ENCODE results near the gene TCF4.

The TCF4 gene

DNA sequence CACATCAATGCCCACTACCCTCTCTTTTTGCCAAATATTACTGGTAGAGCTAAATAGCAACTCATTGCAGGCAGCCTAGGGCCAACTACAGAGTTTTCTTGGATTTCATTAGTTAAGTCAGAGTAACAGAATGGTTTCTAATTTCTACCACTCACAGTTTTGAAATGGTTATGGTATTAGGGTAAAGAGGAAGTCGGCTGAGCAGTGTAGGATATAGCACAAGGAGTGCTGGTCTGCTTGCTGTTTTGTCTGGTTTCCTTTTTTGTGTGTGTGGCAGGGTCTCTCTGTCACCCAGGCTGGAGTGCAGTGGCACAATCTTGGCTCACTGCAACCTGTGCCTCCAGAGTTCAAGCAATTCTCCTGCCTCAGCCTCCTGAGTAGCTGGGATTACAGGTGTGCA lies 339.5 kb downstream of the TCF4 start:
- no peak for DNase-seq

DNA sequence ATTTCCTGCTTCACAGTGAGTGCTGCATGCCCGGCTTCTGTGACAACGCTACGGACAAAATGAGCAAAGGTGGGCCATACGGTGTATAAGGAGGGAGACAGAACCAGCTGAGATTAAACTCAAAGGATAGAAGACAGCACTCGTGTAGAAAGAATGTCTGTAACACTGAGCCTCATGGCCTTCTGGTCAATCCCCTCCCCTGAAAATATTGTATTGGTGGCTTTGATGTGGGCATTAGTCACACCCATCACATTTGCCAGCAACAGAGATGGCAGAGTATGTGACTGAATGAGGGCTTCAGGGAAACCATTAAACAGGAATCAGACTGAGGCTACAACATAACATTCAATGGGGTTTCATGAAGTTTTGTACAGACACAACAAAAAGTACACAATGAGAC lies 341.0 kb downstream of the TCF4 start:
- peak; percentile 44 for DNase-seq

DNA sequence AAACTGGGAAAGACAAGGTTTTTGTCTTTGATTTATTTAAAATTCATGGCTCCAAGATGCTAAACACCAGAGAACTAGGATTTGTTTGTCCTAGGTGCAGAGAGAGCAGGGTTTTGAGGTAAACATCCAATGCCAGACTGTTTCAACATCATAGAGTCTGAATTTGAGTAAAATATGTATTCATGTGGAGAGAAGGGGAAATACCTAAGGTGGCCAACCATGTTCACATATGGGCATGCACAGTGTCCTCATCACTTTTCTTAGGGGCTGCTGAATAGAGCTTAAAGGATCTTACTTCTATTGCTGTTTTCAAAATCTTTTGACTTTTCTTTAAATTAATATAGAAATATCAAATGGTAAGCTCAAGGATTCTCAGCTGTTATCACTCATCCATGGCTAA lies 341.7 kb downstream of the TCF4 start:
- DNase-seq: no peak

DNA sequence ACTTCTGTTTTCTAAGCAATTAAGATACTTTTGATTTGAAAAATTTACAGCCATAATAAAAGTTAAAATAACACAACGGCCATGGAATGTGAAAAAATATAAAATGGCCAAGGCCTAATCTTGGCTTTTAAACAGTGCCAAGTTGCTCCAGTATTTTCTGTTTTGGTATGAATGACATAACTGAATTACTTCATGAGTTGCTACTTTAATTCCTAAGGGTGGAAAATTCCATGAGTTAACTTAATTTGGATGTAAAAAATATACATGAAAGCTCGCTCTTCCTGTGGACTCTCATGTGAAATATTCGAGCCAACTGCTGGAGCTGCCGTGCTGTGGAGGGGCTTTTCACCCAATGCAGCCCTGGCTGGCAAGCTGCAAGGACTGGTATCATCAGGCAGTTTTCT lies 342.8 kb downstream of the TCF4 start:
- peak; percentile 70 for DNase-seq

DNA sequence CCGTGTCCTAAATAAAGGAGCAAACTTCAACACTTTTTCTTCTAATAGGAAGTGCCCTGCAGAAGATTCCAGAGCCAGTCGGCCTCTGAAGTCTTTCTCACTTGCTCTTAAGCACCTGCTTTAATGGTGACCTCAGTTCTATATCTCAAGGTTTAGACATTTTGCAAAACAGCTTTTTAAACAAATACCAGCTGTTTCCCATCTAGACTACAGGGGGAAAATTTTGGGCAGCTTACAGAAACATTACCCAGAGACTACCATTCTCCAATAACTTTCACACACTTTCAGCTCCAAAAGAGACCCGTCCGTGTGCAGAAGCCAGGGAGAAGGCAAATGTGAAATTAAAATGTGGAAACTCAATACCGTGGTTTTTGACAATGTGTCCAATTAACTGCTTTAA lies 343.4 kb downstream of the TCF4 start:
- no peak for DNase-seq

DNA sequence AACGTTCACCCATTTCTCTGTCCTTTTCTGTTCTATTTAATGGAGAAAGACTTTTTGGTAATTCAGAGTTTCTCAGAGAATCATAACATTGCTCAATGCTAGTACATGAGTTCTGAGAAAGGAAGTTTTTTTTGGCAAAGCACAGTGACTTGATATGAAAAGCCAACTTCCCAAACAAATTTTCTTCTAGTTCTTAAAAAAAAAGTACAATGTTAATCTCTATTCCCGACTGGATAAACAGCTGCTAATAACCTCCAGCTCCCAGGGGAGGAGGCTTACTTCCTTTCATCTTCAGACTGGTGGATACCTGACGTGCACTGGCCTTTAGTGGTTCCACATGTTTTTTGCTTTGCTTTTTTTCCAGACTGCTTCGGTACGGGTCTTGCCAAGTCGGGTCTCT lies 344.1 kb downstream of the TCF4 start:
- peak; percentile 70 for DNase-seq

DNA sequence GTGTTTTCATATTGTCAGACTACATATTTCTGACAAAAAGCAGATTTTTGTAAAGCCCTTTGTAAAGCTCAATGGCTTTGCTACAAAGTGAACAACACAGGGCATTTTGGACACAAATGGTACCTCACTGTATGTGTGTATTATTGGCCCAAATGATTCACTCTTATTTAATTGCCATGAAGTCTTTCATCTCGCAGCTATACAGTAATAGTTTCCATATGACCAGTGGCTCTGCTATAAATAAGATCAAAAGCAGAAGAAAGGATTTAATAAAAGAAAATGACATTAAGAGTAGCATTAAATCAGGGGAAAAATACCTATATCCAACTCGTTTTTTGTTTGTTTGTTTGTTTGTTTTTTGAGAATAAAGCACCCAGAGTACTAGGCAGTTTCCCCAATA lies 344.7 kb downstream of the TCF4 start:
- peak; percentile 45 for DNase-seq

DNA sequence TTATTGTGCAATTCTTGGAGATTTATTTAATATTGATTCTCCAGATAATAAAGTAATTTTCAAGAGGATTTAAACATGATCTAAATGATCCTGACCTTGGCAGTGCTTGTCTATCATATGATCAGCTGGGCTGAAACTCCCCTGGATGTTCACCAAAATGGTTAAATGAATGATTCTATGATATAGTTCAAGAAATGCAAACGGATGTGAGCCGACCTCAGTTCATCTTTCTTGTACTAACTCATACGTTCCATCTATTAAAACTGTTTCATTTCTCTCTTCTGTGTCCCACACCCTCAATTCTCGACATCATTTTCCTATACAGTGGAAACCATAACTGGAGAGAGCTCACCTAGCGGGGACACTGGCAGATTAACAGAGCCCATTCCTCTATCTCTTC lies 347.0 kb downstream of the TCF4 start:
- no peak for DNase-seq

DNA sequence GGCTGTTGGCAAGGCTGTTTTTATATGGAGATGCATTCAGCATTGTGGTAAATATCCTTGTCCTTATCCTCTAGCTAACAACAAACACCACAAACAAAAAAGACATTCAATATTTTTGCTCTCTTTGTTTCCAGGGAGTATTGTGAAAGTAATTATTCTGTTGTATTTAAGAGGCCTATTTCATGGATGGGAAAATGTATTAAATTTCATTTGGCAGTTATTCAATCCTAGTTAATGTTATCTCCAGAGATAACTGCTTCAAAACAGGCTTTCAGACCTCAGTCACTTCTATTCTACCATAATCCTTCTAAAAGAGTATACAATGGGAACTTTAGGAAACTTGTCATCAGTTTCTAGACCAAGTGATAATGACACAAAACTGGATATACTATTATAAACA lies 348.3 kb downstream of the TCF4 start:
- DNase-seq: no peak

DNA sequence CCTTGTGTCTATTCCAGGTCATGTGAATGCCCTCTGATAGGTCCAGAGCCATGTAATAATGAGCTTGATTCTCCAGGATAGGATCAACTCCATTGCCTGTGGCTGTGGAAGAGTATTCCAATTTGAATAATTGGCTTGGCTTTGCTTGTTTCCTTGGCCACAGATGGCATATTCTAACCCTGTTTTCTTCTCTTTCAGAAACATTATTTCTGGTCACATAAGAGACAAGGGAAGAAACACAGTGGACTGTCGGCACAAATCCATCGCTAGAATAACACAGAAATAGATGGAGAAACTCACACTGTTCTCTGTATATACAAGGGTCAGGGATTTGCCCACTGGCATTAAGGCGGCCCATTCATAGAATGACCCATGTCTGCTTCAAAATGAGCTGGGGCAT lies 350.3 kb downstream of the TCF4 start:
- no peak for DNase-seq

DNA sequence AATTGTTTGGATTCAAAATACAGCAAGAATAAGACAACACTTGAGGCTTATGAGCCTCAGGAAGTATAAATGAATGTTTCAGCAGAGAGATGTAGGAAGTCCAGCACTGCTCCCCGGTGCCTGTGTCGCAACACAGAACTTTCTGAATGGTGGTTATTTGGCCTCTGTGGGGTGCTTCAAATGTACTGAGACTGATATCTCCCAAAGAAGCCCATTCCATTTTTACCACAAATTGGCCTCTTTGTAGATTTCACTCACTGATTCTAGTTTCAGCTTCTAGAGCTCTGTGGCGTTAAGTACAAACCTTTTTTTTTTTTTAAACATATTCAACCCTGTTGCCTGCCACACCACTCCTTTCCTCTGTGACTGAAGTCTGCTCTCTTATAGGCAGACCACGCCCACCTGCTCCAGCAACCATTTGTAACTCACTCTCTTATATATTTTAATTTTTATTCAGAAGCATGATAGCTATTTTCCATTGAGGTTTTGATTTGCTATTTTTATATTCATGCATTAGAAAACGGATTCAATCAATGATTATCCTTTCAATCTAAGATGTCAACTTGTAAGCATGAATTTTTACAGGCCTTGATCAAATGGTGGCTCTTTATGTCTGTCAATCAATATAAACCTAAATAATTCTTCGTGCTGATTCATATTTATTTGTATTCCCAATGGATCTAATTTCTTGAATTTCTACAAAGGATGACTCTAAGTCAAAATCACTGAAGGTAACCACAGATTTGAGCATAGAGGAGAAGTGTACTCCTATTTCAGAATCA lies 351.7 kb downstream of the TCF4 start:
- DNase-seq: peak; percentile 74

DNA sequence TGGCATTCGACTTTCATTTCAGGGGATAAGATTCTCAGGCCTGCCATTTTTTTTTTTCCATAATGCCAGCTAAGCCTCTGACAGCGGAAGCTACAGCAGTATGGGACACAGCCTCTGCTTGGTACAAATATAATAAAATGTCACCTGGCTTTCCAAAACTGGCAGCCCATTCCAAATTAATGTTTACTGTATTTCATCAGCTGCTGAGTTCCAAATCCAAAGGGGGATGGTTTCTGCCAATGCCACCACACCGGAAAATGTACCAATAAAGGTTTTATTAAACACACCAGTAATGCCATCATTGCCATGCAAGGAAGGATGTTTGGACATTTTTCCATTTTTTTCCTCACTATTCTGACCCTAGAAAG lies 352.9 kb downstream of the TCF4 start:
- no peak for DNase-seq

DNA sequence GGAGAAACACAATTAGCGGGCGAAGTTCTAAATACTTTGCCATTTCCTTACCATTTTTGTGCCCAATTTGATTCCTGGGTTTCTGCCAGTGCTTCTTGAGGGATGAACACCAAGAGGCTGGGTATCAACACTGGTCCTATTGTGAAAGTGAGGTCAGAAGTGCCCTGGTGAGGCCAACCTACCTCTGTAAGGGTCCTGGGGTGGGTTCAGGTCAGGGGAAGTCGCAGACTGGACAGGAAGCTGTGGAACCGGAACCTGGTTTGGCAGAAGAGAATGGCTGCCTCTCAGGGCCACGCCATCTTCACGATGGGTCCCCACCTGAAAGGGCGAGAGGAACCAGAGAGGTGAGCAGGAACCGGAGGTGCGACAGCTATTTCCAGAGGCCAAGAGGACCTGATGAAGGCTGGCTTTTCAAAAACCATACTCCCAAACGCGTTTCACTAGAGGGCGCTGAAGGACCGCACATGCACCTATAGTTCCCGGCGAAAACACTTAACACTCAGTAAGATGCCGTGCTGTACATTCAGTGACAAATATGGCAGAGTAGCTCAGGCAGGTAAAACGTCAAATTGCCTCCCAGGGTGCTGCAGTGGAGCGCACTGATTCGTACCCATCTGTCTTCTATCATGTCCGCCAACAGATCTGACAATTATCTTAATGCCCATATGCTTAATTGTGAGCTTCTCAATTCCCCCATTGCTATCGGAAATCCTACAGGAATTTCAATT lies 353.5 kb downstream of the TCF4 start:
- DNase-seq: peak; percentile 80

DNA sequence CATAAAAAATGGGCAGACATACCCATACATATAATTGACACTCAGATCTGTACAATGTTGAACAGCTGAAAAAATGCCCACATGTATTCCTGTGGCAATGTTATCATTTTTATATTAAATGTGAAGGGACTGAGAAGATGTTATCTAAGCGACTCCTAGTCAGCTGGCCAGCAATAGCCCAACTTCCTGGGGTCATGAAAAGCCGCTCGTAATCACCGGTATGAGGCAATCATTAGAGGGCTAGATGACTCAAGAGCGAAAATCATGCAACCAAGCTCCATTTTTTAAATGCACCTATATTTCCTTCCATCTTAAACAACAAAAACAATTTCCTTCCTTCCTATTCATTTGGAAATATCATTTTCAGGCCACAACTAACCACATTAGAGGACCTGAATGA lies 354.1 kb downstream of the TCF4 start:
- DNase-seq: no peak

DNA sequence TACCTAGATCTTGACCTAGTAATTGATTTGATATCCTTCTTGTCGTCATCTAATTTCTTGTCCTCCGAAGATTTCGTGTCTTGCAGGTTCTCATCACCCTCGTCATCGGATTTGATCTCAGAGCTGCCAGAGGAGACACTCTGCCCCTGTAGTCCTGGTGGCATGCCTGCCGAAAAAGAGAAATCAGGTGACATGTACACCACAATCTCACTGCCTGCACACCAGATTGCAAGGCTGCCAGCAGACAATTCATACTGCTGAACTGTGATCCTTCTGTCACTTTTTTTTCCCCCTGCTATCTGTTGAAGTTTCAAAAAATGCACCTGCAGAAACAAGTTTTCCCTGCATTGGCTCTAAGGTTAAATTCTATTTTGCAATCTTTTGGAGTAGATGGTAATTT lies 355.5 kb downstream of the TCF4 start:
- no peak for DNase-seq

DNA sequence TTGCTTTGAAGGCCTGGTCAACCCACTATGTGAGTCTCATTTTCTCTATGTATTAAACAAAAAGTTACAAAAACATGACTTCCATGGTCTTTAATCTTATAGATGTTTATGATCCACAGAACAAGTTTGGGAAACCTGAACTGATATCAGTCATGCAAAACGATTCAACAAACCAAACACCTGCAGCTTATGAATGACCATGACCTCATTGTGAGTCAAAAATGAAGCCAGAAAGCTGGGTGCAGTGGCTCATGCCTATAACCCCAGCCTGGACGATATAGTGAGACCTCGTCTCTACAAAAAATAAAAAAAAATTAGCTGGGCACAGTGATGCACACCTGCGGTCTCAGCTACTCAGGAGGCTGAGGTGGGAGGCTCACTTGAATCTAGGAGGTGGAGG lies 358.3 kb downstream of the TCF4 start:
- no peak for DNase-seq

DNA sequence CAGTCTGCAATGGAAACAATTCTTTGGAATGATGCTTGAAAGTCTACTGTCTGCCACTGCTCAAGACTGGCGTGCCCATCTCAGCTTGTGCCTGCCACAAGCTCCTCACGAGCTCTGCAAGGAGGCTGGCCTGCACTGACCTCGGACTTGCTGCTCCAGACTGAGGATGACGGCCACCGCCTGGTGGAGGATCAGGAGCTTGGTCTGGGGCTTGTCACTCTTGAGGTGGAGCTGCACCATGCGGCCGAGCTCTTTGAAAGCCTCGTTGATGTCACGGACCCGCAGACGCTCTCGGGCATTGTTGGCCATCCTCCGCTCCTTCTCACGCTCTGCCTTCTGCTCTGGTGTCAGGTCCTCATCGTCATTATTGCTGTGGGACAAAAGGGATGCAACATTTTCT lies 359.3 kb downstream of the TCF4 start:
- DNase-seq: no peak

DNA sequence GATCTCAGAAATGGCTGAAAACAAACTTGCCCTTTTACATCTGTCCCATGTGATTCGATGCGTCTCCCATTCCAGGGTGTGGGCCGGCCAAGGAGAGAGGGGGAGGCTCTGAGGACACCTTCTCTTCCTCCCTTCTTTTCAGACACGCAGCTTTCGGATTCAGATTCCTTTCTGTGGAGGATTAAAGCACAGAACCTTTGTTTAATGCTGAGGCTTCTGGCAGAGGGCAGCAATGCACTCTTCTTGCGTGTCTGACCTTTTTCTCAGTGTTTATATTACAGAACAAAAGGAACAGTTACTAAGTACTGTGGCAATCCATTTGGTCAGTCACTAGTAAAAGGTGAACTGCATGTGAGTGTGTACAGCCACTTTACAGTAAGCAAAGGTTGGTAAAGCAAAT lies 359.8 kb downstream of the TCF4 start:
- no peak for DNase-seq

DNA sequence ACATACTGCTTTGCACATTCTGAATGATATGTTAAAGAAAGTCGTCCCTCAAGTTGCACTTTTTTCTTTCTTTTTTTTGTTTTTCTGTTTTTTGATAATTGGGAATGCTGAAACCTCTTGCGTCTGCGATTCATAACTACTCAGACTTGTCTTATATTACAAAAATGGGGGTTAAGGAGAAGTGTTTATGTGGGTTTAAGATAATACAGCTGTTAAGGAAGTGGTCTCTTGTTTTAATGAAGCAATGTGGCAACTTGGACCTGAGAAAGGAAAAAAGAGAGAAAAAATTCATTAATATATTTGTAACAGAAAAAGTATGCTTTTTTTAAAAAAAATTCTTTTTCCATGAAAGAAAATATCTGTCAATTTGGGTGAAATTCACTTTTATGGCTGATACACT lies 360.2 kb downstream of the TCF4 start:
- DNase-seq: no peak

DNA sequence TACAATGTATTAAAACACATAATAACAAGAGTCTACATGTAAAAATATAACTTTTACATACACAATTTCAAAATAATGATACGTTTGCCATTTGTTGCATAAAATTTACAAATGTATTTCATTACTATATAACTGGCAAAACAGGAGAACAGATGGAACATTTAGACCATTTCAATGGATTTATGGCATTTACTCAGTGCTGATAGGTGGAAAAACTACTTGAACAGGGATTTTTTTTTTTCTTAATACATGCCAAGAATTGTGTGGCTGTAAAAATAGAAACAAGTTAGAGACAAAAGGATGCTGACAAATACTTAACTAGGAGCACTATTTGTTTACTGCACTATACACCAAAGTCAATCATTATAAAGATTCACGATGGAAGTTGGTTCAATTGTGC lies 361.9 kb downstream of the TCF4 start:
- no peak for DNase-seq

DNA sequence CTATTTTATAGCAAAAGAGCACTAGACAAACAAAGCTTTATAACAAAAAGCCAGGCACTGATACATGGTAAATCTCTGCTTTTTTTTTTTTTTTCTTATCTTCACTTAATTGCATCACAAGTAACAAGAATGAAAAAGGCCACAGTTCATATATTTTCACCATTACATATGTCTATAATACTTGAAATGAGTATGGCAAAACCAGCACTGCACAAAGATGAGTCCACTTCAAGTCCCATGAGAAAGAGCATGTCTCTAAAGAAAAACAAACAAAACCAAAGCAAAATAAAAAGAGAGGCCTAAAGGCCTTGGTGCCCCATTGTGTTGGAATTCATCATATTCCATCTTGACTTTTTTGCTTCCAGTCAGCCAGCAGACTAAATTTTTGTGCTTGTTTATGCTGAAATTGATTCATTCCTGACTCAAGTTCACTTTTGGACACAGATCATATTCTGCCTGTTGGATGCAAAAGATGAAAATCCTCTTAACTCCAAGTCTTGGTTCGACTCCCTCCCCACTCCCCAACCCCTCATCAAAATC lies 363.8 kb downstream of the TCF4 start:
- no peak for DNase-seq

DNA sequence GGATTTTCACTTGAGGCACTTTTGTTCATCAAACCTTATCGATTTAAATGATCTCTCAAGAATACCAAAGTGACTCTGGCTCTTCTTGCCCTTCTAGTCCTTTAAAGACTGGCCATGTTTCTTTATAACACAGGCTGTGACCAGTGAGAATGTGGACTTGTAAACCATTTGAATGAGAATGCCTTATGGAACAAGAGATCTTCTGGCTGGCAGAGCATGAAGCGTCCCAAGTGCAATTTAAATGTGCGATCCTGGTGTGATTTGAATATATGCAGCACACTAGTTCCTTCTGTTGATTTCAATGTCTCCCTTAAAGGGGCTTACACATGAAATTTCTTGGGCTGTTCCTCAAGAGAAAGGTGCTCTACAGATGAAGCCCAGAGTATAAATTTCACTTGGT lies 366.4 kb downstream of the TCF4 start:
- DNase-seq: no peak

DNA sequence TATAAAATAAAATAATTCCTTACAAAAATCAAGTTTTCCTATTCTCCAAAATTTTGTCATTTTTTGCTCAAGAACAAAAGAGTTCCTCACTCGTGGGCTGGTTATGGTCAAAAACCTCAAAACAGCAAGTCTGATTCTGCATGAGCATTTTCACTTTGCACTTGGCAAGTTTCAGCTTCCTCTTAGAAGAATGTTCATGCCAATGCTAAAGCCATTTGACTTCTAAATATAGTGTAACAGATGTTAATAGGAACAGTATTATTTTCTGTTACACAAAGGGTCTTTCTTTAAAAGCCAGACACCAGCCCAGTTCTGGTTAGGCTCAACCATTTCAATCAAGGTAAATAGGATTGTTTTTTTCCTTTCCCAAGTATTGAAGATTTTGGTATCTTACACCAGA lies 367.5 kb downstream of the TCF4 start:
- DNase-seq: no peak

DNA sequence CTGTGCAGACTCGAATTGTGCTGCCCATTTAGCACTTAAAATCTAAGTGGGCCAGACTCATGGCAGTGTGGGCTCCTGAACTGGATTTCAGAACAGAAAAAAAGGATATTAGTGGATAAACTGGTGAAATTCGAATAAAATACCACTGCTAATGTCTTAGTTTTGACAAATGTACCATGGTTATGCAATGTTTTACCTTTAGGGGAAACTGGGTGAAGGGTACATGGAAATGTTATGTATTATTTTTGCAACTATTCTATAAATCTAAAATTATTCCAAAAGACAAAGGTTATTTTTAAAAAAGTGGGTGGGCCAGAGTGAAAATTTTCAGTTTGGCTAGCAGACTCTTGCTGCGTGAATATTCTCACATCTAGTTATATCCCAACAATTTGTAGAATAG lies 368.2 kb downstream of the TCF4 start:
- no peak for DNase-seq

DNA sequence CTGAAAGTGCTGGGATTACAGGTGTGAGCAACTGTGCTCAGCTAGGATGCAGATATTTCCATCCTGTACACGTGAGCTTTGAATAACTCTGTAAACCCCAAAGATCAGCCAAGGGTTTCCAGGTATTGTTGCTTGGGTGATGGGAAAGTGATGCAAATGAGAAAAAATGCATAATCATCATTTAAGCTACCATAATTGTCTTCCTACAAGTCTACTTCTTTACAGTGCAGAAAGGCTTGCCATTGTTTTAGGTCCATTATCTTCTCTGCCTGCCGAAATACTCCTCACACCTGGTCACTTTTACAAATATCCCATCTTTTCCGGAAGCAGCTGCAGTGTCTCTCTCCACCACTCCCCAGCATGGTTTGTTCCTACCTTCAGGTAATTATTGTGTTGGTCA lies 368.9 kb downstream of the TCF4 start:
- DNase-seq: no peak
